ENCODE measurements around the gene NCKAP5L.

DNA sequence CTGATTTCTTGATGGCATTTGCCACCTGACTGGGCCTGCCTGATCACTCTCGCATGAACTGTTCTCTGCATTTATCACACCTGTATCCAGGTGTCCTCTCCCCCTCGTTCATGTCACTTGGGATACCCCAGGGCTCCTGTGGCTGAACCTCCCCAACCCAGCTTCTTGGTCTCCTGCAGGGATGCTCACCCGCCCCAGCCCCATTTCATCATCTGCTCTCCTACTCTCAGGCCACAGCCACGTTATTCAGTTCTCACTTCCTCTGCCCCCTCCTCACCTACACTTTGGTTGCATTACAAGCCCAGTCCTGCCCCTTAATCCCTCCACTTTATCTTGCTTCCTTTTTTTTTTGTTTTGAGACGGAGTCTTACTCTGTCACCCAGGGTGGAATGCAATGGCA, 51.4 kb downstream of the NCKAP5L start:
- no peak for TF ChIP-seq POLR2AphosphoS5 (IDR thresholded peaks at IDR 0.05)
- TF ChIP-seq CTCF (IDR thresholded peaks at IDR 0.05 in 8 of 11, conservative IDR thresholded peaks at IDR 0.05 in 3 of 11) = no peak
